RPMI8226 (cell line): ENCODE data around the gene METTL21C.

Experiments used
- DNase-seq: peaks from one replicate; pipeline ENCODE4 v3.0.0-alpha.2; 2015

Gene METTL21C

GRCh38 chr13:102694937-102695336 lies at the start of gene METTL21C:
TSS of gene METTL21C (minus strand) at chr13:102695044. CDS start at chr13:102694498, 546 bp downstream.
- no peak for DNase-seq

- DNase-seq = peak; percentile 66
Measured at GRCh38 chr13:102742506-102742905, 47.7 kb upstream of the METTL21C start.

- peak; percentile 8 for DNase-seq
Measured at GRCh38 chr13:102742101-102742500, 47.3 kb upstream of the METTL21C start.

- no peak for DNase-seq
Measured at GRCh38 chr13:102729560-102730270, 34.9 kb upstream of the METTL21C start.

GRCh38 chr13:102726430-102726829 lies 31.6 kb upstream of the METTL21C start:
- peak; percentile 20 for DNase-seq

GRCh38 chr13:102724923-102725322 lies 30.1 kb upstream of the METTL21C start:
- peak; percentile 9 for DNase-seq

GRCh38 chr13:102721800-102722231 lies 27.0 kb upstream of the METTL21C start:
- DNase-seq = no peak

GRCh38 chr13:102718746-102719145 lies 23.9 kb upstream of the METTL21C start:
- no peak for DNase-seq

GRCh38 chr13:102715447-102715846 lies 20.6 kb upstream of the METTL21C start:
- no peak for DNase-seq

GRCh38 chr13:102710261-102710679 lies 15.4 kb upstream of the METTL21C start:
- no peak for DNase-seq

- no peak for DNase-seq
Measured at GRCh38 chr13:102709536-102709935, 14.7 kb upstream of the METTL21C start.

- no peak for DNase-seq
Measured at GRCh38 chr13:102708991-102709390, 14.1 kb upstream of the METTL21C start.

- no peak for DNase-seq
Measured at GRCh38 chr13:102708211-102708610, 13.4 kb upstream of the METTL21C start.

- no peak for DNase-seq
Measured at GRCh38 chr13:102707467-102707866, 12.6 kb upstream of the METTL21C start.

- DNase-seq = no peak
Measured at GRCh38 chr13:102704238-102705058, 9.6 kb upstream of the METTL21C start.

- no peak for DNase-seq
Measured at GRCh38 chr13:102703726-102704035, 8.8 kb upstream of the METTL21C start.

GRCh38 chr13:102702965-102703725 lies 8.3 kb upstream of the METTL21C start:
- DNase-seq = no peak

- DNase-seq = no peak
Measured at GRCh38 chr13:102701331-102701730, 6.5 kb upstream of the METTL21C start.

GRCh38 chr13:102700088-102701031 lies 5.5 kb upstream of the METTL21C start:
- no peak for DNase-seq

- no peak for DNase-seq
Measured at GRCh38 chr13:102699504-102699903, 4.7 kb upstream of the METTL21C start.

GRCh38 chr13:102698649-102698980 lies 3.8 kb upstream of the METTL21C start:
- no peak for DNase-seq

GRCh38 chr13:102697929-102698648 lies 3.2 kb upstream of the METTL21C start:
- DNase-seq = no peak
